ENCODE results near the gene WDR81.
"Not testable (repeated sequence)": the region's sequence is repeated elsewhere in the genome, so short reads cannot be mapped to it uniquely, and the experiment has no call there.

Gene WDR81

GRCh38 chr17:1693339-1693738 is 31.2 kb upstream of the WDR81 start:
- no peak for DNase-seq (ENCODE audit: low read depth)
- no peak overlapping the region for H3K4me3 ChIP-seq (ENCODE audit: low read depth, low read length)
- TF ChIP-seq CTCF (IDR thresholded peaks at IDR 0.05; ENCODE audit: control insufficient read depth, extremely low read depth, insufficient read depth), result no peak

- H3K4me3 ChIP-seq (ENCODE audit: low read depth, low read length), result no peak overlapping the region
- no peak for TF ChIP-seq CTCF (IDR thresholded peaks at IDR 0.05; ENCODE audit: control insufficient read depth, extremely low read depth, insufficient read depth)
- no peak for DNase-seq (ENCODE audit: low read depth)
These were observed 29.1 kb upstream of the WDR81 start for GRCh38 chr17:1695365-1695764.

GRCh38 chr17:1697681-1698080 is 26.8 kb upstream of the WDR81 start:
- TF ChIP-seq CTCF (IDR thresholded peaks at IDR 0.05; ENCODE audit: control insufficient read depth, extremely low read depth, insufficient read depth), result no peak
- H3K4me3 ChIP-seq (ENCODE audit: low read depth, low read length), result no peak overlapping the region
- no peak for DNase-seq (ENCODE audit: low read depth)

- H3K4me3 ChIP-seq (ENCODE audit: low read depth, low read length); DNase-seq (ENCODE audit: low read depth): not testable (repeated sequence)
These were observed 24.6 kb upstream of the WDR81 start for GRCh38 chr17:1699891-1700290.

GRCh38 chr17:1703063-1703462 is 21.4 kb upstream of the WDR81 start:
- TF ChIP-seq CTCF (IDR thresholded peaks at IDR 0.05; ENCODE audit: control insufficient read depth, extremely low read depth, insufficient read depth), result no peak
- H3K4me3 ChIP-seq (ENCODE audit: low read depth, low read length), result no peak overlapping the region
- DNase-seq (ENCODE audit: low read depth), result no peak

- TF ChIP-seq CTCF (IDR thresholded peaks at IDR 0.05; ENCODE audit: control insufficient read depth, extremely low read depth, insufficient read depth), result no peak
- no peak overlapping the region for H3K4me3 ChIP-seq (ENCODE audit: low read depth, low read length)
- no peak for DNase-seq (ENCODE audit: low read depth)
These were observed 19.5 kb upstream of the WDR81 start for GRCh38 chr17:1705004-1705403.

GRCh38 chr17:1707107-1707506 is 17.4 kb upstream of the WDR81 start:
- H3K4me3 ChIP-seq (ENCODE audit: low read depth, low read length), result no peak overlapping the region
- DNase-seq (ENCODE audit: low read depth), result no peak
- no peak for TF ChIP-seq CTCF (IDR thresholded peaks at IDR 0.05; ENCODE audit: control insufficient read depth, extremely low read depth, insufficient read depth)

GRCh38 chr17:1708791-1709346 is 15.6 kb upstream of the WDR81 start:
- H3K4me3 ChIP-seq (ENCODE audit: low read depth, low read length); DNase-seq (ENCODE audit: low read depth): not testable (repeated sequence)

Data from LNCaP clone FGC (cell line).